HepG2 (cell line): ENCODE measurements around the gene SLC25A43. TPM values are rescaled to one million over a fixed set of nuclear protein-coding genes. Genes with fewer than 3 reads are reported as not detected.

Experiments used
- ARNTL ChIP-seq: sonication (generic); formaldehyde crosslinking; IDR thresholded peaks from 2 replicates; pipeline ENCODE4 v1.4.0; 2020; ENCODE audit warnings: mild to moderate bottlenecking, missing genetic modification reagents
- ATF7-NPFF ChIP-seq: sonication (generic); formaldehyde crosslinking; IDR thresholded peaks from 2 replicates; pipeline ENCODE4 v1.8.1; 2023; ENCODE audit warnings: mild to moderate bottlenecking, low read depth, missing genetic modification reagents, moderate library complexity
- BORCS8-MEF2B ChIP-seq: sonication (generic); formaldehyde crosslinking; IDR thresholded peaks from 2 replicates; pipeline ENCODE4 v1.8.0; 2022; ENCODE audit warnings: mild to moderate bottlenecking, missing genetic modification reagents
- E2F5 ChIP-seq: sonication (generic); formaldehyde crosslinking; conservative IDR thresholded peaks from 2 replicates; pipeline ENCODE4 v1.4.0; 2020; ENCODE audit warnings: missing genetic modification reagents
- ELF4 ChIP-seq: sonication (generic); formaldehyde crosslinking; IDR thresholded peaks from 2 replicates; pipeline ENCODE4 v1.5.0; 2020; ENCODE audit warnings: missing genetic modification reagents, mild to moderate bottlenecking, moderate library complexity, borderline replicate concordance
- ERF ChIP-seq: IDR thresholded peaks from 2 replicates; pipeline ENCODE4 v1.6.1; 2018; ENCODE audit warnings: missing biosample characterization, missing genetic modification reagents
- GABPB1 ChIP-seq: IDR thresholded peaks from 2 replicates; pipeline ENCODE4 v1.6.1; 2016; ENCODE audit warnings: mild to moderate bottlenecking, missing genetic modification reagents, moderate library complexity, missing compliant biosample characterization
- MED8 ChIP-seq: sonication (generic); formaldehyde crosslinking; IDR thresholded peaks from 2 replicates; pipeline ENCODE4 v1.8.1; 2023; ENCODE audit warnings: mild to moderate bottlenecking, missing genetic modification reagents; ENCODE audit not compliant: insufficient replicate concordance
- PRPF4 ChIP-seq: fragments of 200-400 bp; formaldehyde crosslinking; IDR thresholded peaks from 2 replicates; pipeline ENCODE4 v1.6.1; 2016; ENCODE audit warnings: low read length, low read depth; ENCODE audit not compliant: poor library complexity, severe bottlenecking
- SP5 ChIP-seq: IDR thresholded peaks from 2 replicates; pipeline ENCODE4 v1.6.1; 2016; ENCODE audit warnings: low read depth, borderline replicate concordance
- TBX2 ChIP-seq: sonication (generic); formaldehyde crosslinking; IDR thresholded peaks from 2 replicates; pipeline ENCODE4 v1.5.0; 2020; ENCODE audit warnings: missing genetic modification reagents, mild to moderate bottlenecking, borderline replicate concordance
- TMF1 ChIP-seq: sonication (generic); formaldehyde crosslinking; IDR thresholded peaks from 2 replicates; pipeline ENCODE4 v1.8.1; 2022; ENCODE audit warnings: low read depth, missing genetic modification reagents
- YEATS4 ChIP-seq: sonication (generic); formaldehyde crosslinking; IDR thresholded peaks from 2 replicates; pipeline ENCODE4 v1.4.0; 2020; ENCODE audit warnings: missing genetic modification reagents, borderline replicate concordance
- ZFP90 ChIP-seq: sonication (generic); formaldehyde crosslinking; IDR thresholded peaks from 2 replicates; pipeline ENCODE4 v1.8.0; 2022; ENCODE audit warnings: missing genetic modification reagents, mild to moderate bottlenecking, inconsistent platforms, borderline replicate concordance
- ZSCAN25 ChIP-seq: sonication (generic); formaldehyde crosslinking; IDR thresholded peaks from 2 replicates; pipeline ENCODE4 v1.8.0; 2022; ENCODE audit warnings: mild to moderate bottlenecking, missing genetic modification reagents
- polyA plus RNA-seq, 8 experiments: library from polyadenylated mRNA; depleted of rRNA in 3 of 8; stranded (reverse) in 7 of 8; unstranded in 1 of 8; fragments of >200 nt; fragmentation: Illumina TruSeq in 4 of 8; extraction: Trizol in 4 of 8; gene quantifications; 2 replicates each; pipeline versions ENCODE4 v1.2.1 to v1.2.3, GENCODE V29; 2011 to 2016; ENCODE audit warnings: low read depth in 4 of 8, missing spikeins in 1 of 8, mixed read lengths in 1 of 8; ENCODE audit not compliant: insufficient read depth in 1 of 8
- total RNA-seq, 5 experiments: library from RNA; depleted of rRNA; stranded (reverse); fragments of >200 nt; fragmentation: Illumina TruSeq; extraction: Trizol; gene quantifications; 2 replicates each; pipeline ENCODE4 v1.2.3, GENCODE V29; 2016; ENCODE audit warnings: low read depth in 1 of 5
- TF ChIP-seq, protein P1 (sequence below): IDR thresholded peaks from 2 replicates; pipeline ENCODE4 v1.6.1; 2016; ENCODE audit warnings: missing compliant biosample characterization, missing genetic modification reagents, borderline replicate concordance
- TF ChIP-seq, protein P2 (sequence below): sonication (generic); formaldehyde crosslinking; IDR thresholded peaks from 2 replicates; pipeline ENCODE4 v1.4.0; 2020; ENCODE audit warnings: missing genetic modification reagents
- TF ChIP-seq, protein P3 (sequence below): sonication (generic); formaldehyde crosslinking; IDR thresholded peaks from 2 replicates; pipeline ENCODE4 v1.8.0; 2022; ENCODE audit warnings: missing genetic modification reagents, mild to moderate bottlenecking, inconsistent platforms, borderline replicate concordance

SLC25A43 gene
- total and polyA plus RNA-seq, 2 of the 13 experiments (the other 11 are each of a cell fraction or from before 2014, with no cell fraction given), result 5.8 to 13.2 TPM

DNA sequence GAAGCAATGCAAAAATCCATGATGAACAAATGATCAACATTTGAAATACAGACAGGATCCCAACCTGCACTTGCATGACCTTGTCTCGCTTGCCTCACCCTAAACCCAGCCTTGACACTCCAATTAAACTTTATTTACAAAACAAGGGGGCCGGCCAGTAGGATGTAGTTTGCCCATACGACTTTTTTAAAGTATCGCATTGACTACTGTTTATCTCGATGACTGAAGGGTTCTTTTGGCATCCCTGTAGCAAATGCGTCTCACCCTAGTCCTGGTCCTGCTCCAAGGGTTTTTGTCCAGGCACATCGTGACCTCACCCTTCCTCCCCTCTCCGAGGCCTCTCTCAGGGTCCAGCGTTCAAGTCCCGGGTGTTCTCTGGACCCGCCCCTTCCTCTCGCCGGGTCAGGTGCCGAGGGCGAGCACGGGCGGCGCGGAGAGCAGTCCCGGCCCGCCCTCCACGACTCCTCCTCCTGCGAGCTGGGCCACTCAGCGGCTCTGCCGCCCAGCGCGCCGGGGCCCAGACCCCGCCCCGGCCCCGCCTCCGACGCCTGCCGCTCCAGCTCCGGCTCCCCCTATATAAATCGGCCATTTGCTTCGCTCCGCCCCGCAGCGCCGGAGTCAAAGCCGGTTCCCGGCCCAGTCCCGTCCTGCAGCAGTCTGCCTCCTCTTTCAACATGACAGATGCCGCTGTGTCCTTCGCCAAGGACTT is 68.9 kb downstream of the SLC25A43 start, which contains the start of gene SLC25A5 (continued):
- peak; percentile 61 for TF ChIP-seq TBX2 (CRISPR knock-in tag)
- TF ChIP-seq ARNTL (CRISPR knock-in tag), result 0 out of 2 replicates have a peak, but pooled peaks have one; percentile 16
- peak; percentile 62; the same call in 1 of the 2 replicates for TF ChIP-seq SP5 (CRISPR knock-in tag)
- TF ChIP-seq, protein P1, sequence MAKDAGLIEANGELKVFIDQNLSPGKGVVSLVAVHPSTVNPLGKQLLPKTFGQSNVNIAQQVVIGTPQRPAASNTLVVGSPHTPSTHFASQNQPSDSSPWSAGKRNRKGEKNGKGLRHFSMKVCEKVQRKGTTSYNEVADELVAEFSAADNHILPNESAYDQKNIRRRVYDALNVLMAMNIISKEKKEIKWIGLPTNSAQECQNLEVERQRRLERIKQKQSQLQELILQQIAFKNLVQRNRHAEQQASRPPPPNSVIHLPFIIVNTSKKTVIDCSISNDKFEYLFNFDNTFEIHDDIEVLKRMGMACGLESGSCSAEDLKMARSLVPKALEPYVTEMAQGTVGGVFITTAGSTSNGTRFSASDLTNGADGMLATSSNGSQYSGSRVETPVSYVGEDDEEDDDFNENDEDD, result peak; percentile 87; the same call in 1 of the 2 replicates
- TF ChIP-seq, protein P2, sequence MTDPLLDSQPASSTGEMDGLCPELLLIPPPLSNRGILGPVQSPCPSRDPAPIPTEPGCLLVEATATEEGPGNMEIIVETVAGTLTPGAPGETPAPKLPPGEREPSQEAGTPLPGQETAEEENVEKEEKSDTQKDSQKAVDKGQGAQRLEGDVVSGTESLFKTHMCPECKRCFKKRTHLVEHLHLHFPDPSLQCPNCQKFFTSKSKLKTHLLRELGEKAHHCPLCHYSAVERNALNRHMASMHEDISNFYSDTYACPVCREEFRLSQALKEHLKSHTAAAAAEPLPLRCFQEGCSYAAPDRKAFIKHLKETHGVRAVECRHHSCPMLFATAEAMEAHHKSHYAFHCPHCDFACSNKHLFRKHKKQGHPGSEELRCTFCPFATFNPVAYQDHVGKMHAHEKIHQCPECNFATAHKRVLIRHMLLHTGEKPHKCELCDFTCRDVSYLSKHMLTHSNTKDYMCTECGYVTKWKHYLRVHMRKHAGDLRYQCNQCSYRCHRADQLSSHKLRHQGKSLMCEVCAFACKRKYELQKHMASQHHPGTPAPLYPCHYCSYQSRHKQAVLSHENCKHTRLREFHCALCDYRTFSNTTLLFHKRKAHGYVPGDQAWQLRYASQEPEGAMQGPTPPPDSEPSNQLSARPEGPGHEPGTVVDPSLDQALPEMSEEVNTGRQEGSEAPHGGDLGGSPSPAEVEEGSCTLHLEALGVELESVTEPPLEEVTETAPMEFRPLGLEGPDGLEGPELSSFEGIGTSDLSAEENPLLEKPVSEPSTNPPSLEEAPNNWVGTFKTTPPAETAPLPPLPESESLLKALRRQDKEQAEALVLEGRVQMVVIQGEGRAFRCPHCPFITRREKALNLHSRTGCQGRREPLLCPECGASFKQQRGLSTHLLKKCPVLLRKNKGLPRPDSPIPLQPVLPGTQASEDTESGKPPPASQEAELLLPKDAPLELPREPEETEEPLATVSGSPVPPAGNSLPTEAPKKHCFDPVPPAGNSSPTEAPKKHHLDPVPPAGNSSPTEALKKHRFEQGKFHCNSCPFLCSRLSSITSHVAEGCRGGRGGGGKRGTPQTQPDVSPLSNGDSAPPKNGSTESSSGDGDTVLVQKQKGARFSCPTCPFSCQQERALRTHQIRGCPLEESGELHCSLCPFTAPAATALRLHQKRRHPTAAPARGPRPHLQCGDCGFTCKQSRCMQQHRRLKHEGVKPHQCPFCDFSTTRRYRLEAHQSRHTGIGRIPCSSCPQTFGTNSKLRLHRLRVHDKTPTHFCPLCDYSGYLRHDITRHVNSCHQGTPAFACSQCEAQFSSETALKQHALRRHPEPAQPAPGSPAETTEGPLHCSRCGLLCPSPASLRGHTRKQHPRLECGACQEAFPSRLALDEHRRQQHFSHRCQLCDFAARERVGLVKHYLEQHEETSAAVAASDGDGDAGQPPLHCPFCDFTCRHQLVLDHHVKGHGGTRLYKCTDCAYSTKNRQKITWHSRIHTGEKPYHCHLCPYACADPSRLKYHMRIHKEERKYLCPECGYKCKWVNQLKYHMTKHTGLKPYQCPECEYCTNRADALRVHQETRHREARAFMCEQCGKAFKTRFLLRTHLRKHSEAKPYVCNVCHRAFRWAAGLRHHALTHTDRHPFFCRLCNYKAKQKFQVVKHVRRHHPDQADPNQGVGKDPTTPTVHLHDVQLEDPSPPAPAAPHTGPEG (CRISPR knock-in tag), result no peak
- no peak for TF ChIP-seq PRPF4
- peak; percentile 46; the same call in 1 of the 2 replicates for TF ChIP-seq BORCS8-MEF2B (CRISPR knock-in tag)
- no peak for TF ChIP-seq E2F5
- TF ChIP-seq, protein P3, sequence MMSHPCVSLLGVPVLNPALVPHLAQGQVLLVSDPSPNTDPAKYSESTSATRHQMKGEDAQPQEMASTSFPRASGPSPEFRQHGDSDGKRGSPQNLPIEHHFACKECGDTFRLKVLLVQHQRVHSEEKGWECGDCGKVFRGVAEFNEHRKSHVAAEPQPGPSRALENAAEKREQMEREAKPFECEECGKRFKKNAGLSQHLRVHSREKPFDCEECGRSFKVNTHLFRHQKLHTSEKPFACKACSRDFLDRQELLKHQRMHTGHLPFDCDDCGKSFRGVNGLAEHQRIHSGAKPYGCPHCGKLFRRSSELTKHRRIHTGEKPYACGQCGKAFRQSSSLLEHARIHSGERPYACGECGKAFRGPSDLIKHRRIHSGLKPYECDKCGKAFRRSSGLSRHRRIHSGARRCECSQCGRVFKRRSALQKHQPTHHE (CRISPR knock-in tag), result no peak
- no peak for TF ChIP-seq ELF4
- 0 out of 2 replicates have a peak, but pooled peaks have one; percentile 31 for TF ChIP-seq ERF (CRISPR knock-in tag)
- TF ChIP-seq GABPB1 (CRISPR knock-in tag), result peak; percentile 70; the same call in 1 of the 2 replicates
- peak; percentile 41 for TF ChIP-seq MED8
- TF ChIP-seq ZSCAN25 (CRISPR knock-in tag), result no peak
- TF ChIP-seq TMF1, result peak; percentile 63; the same call in 1 of the 2 replicates
- TF ChIP-seq ATF7-NPFF (CRISPR knock-in tag), result 0 out of 2 replicates have a peak, but pooled peaks have one; percentile 5
- 0 out of 2 replicates have a peak, but pooled peaks have one; percentile 1 for TF ChIP-seq YEATS4 (CRISPR knock-in tag)
- no peak for TF ChIP-seq ZFP90 (CRISPR knock-in tag)
